SU-DHL-6 (cell line): ENCODE results near the gene CHL1.

Experiments
- CTCF ChIP-seq: fragments of 200-600 bp; sonication (generic); IDR thresholded peaks from one replicate; pipeline ENCODE4 v1.5.1; 2017; ENCODE audit warnings: antibody characterized with exemption, mild to moderate bottlenecking, low read length, moderate library complexity; ENCODE audit not compliant: insufficient read depth, poor library complexity, severe bottlenecking
- EZH2phosphoT487 ChIP-seq: fragments of 200-600 bp; sonication (generic), shearing (Covaris generic); conservative IDR thresholded peaks from 2 replicates; pipeline ENCODE4 v1.6.1; 2018; ENCODE audit warnings: mild to moderate bottlenecking, antibody characterized with exemption, low read length, moderate library complexity, mixed read lengths

DNA sequence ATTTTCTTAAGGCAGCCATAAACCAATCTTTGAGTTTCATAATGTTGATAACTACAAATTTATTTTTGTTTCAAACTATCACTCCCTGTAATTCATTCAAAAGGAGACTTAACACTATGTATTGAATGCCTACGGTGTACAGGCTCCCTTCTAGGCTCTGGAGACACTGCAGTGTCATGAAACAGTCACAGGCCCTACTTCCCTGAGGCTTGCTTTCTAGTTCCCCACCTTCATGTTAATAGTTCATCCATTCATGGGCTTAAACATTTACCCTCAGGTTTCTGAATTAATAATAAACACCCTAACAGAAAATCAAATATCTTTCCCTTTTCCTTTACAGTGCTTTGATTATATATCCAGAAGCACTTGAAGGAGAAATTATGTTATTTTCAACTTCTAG is 168.7 kb downstream of the CHL1 start:
- TF ChIP-seq CTCF (no peak), EZH2phosphoT487 (no peak)
